HepG2 (cell line): ENCODE measurements around the gene RPL35A. TPM values are rescaled to one million over a fixed set of nuclear protein-coding genes. Genes with fewer than 3 reads are reported as not detected.

ENCODE experiments used
- ATAC-seq: fragments of 200-7000 bp; cut with Tn5 transposase; 3 replicates; pipeline ENCODE4 v1.9.1; 2020; ENCODE audit warnings: mild to moderate bottlenecking, moderate library complexity
- BruUV-seq: library from RNA; stranded (reverse); fragments of 400-500 nt; replicated peaks from 2 replicates; lab custom pipeline; 2021; lab: Mats Ljungman, UMichigan
- CTCF ChIA-PET: fragments of 300-600 bp; formaldehyde crosslinking; extraction: SDS; loops from one replicate; lab custom pipeline; 2021; ENCODE audit warnings: low total read pairs, inconsistent platforms, low intra/inter-chr PET ratio; lab: Yijun Ruan, JAX
- POLR2A ChIA-PET: fragments of 350-600 bp; sonication (Branson Sonifier 250); formaldehyde crosslinking; loops from one replicate; lab custom pipeline; 2020; ENCODE audit warnings: antibody characterized with exemption, inconsistent platforms; lab: Yijun Ruan, JAX
- DNase-seq: peaks from one replicate; pipeline ENCODE4 v3.0.0-alpha.2; 2015; ENCODE audit warnings: low spot score
- FAIRE-seq: peaks from 3 replicates; lab custom pipeline; 2011; peaks lifted over from hg19 to GRCh38; lab: Jason Lieb, UNC
- H2AFZ ChIP-seq: one replicate; pipeline ENCODE4 v1.6.1; 2011; ENCODE audit warnings: low read length, inconsistent platforms
- H3K27ac ChIP-seq: fragments of 300-600 bp; 3 replicates; pipeline ENCODE4 v1.8.0; 2011; ENCODE audit warnings: mixed run types, mild to moderate bottlenecking, mixed read lengths, low read length, inconsistent platforms; ENCODE audit not compliant: insufficient read depth; ENCODE audit errors: extremely low read length
- H3K27me3 ChIP-seq, 2 experiments: fragments of 200-600 bp in 1 of 2; 2 replicates in 1 of 2; 3 replicates in 1 of 2; pipeline versions ENCODE4 v1.6.0 to v1.8.0; 2011; ENCODE audit warnings: low read length in 2 of 2, mild to moderate bottlenecking in 2 of 2, moderate library complexity in 2 of 2, inconsistent platforms in 1 of 2; ENCODE audit not compliant: insufficient read depth in 2 of 2, control insufficient read depth in 1 of 2
- H3K36me3 ChIP-seq, 2 experiments: fragments of 200-600 bp in 1 of 2; replicated peaks in 1 of 2; 2 replicates in 1 of 2; 3 replicates in 1 of 2; pipeline versions ENCODE4 v1.5.1 to v1.8.0; 2011; ENCODE audit warnings: low read length in 2 of 2, inconsistent platforms in 1 of 2; ENCODE audit not compliant: insufficient read depth in 2 of 2, control insufficient read depth in 1 of 2
- H3K4me1 ChIP-seq: 2 replicates; pipeline ENCODE4 v1.5.1; 2012; ENCODE audit warnings: low read length, inconsistent platforms; ENCODE audit not compliant: insufficient read depth
- H3K4me2 ChIP-seq: 2 replicates; pipeline ENCODE4 v1.6.0; 2011; ENCODE audit warnings: low read depth, low read length, inconsistent platforms
- H3K4me3 ChIP-seq, 3 experiments: fragments of 200-600 bp in 1 of 3; sonication (generic), shearing (Covaris generic) in 1 of 3; replicated peaks in 1 of 3; 2 replicates each; pipeline ENCODE4 v1.5.1; 2011 to 2016; ENCODE audit warnings: low read length in 3 of 3, inconsistent platforms in 2 of 3, low read depth in 2 of 3, mild to moderate bottlenecking in 2 of 3, control low read depth in 1 of 3, mixed read lengths in 1 of 3; ENCODE audit not compliant: insufficient read depth in 1 of 3
- H3K79me2 ChIP-seq: one replicate; pipeline ENCODE4 v1.6.1; 2011; ENCODE audit warnings: low read length, inconsistent platforms; ENCODE audit not compliant: insufficient read depth
- H3K9ac ChIP-seq: 2 replicates; pipeline ENCODE4 v1.6.0; 2011; ENCODE audit warnings: mild to moderate bottlenecking, low read depth, low read length, inconsistent platforms; ENCODE audit not compliant: insufficient read depth
- H3K9me3 ChIP-seq: 2 replicates; pipeline ENCODE4 v1.5.1; 2012; ENCODE audit warnings: mild to moderate bottlenecking, low read length
- H4K20me1 ChIP-seq: 2 replicates; pipeline ENCODE4 v1.6.0; 2011; ENCODE audit warnings: inconsistent platforms, mild to moderate bottlenecking, low read length, moderate library complexity; ENCODE audit not compliant: insufficient read depth
- ASH2L ChIP-seq: fragments of 300-600, 200-600 bp; sonication (generic); IDR thresholded peaks from 2 replicates; pipeline ENCODE4 v1.7.0; 2017; ENCODE audit warnings: low read depth, mild to moderate bottlenecking, moderate library complexity, mixed read lengths, low read length; ENCODE audit not compliant: insufficient read length
- ATF7-NPFF ChIP-seq: sonication (generic); formaldehyde crosslinking; IDR thresholded peaks from 2 replicates; pipeline ENCODE4 v1.8.1; 2023; ENCODE audit warnings: mild to moderate bottlenecking, low read depth, missing genetic modification reagents, moderate library complexity
- CREB1 ChIP-seq, 2 experiments: fragments of 450-650 bp in 1 of 2; IDR thresholded peaks; 2 replicates each; pipeline ENCODE4 v1.6.1; 2016 to 2017; ENCODE audit warnings: control low read depth in 1 of 2, mild to moderate bottlenecking in 1 of 2, missing compliant biosample characterization in 1 of 2, missing genetic modification characterization in 1 of 2
- CREB3 ChIP-seq: sonication (generic); formaldehyde crosslinking; IDR thresholded peaks from 2 replicates; pipeline ENCODE4 v1.5.0; 2020; ENCODE audit warnings: missing genetic modification reagents
- FOXA3 ChIP-seq: IDR thresholded peaks from 2 replicates; pipeline ENCODE4 v1.6.1; 2016; ENCODE audit warnings: missing genetic modification reagents, missing compliant biosample characterization
- HDAC2 ChIP-seq: sonication (generic); formaldehyde crosslinking; IDR thresholded peaks from 2 replicates; pipeline ENCODE4 v1.4.0; 2020; ENCODE audit warnings: missing genetic modification reagents
- MYPOP ChIP-seq: sonication (generic); formaldehyde crosslinking; IDR thresholded peaks from 2 replicates; pipeline ENCODE4 v1.8.1; 2023; ENCODE audit warnings: mild to moderate bottlenecking, moderate library complexity, missing genetic modification reagents
- PAWR ChIP-seq: sonication (generic); formaldehyde crosslinking; IDR thresholded peaks from 2 replicates; pipeline ENCODE4 v1.4.0; 2020; ENCODE audit warnings: missing genetic modification reagents, mild to moderate bottlenecking, borderline replicate concordance
- TBL1XR1 ChIP-seq: fragments of 150-350 bp; IDR thresholded peaks from 2 replicates; pipeline ENCODE4 v1.6.1; 2014; ENCODE audit warnings: borderline replicate concordance, low read length; ENCODE audit not compliant: partially characterized antibody
- THYN1 ChIP-seq: sonication (generic); formaldehyde crosslinking; IDR thresholded peaks from 2 replicates; pipeline ENCODE4 v1.8.1; 2023; ENCODE audit warnings: low read depth, mild to moderate bottlenecking, moderate library complexity, missing genetic modification reagents, borderline replicate concordance
- ZGPAT ChIP-seq: IDR thresholded peaks from 2 replicates; pipeline ENCODE4 v1.6.1; 2016; ENCODE audit warnings: mild to moderate bottlenecking
- ZNF292 ChIP-seq: sonication (generic); formaldehyde crosslinking; IDR thresholded peaks from 2 replicates; pipeline ENCODE4 v1.8.1; 2022; ENCODE audit warnings: mild to moderate bottlenecking, low read depth, missing genetic modification reagents, borderline replicate concordance
- ZNF513 ChIP-seq: sonication (generic); formaldehyde crosslinking; conservative IDR thresholded peaks from 2 replicates; pipeline ENCODE4 v1.5.0; 2020; ENCODE audit warnings: missing genetic modification reagents
- ZNF777 ChIP-seq: sonication (generic); formaldehyde crosslinking; IDR thresholded peaks from 2 replicates; pipeline ENCODE4 v1.4.0; 2020; ENCODE audit warnings: missing genetic modification reagents
- WGBS: methylation state at CpG from one replicate; pipeline ENCODE4 v1.1.6; 2017; ENCODE audit warnings: low lambda C conversion rate; 5-methylcytosine and 5-hydroxymethylcytosine counted together
- in situ Hi-C: cut with HindIII; loops from 2 replicates; pipeline ENCODE4 v1.10.0; 2017; ENCODE audit warnings: low pct_unique_long_range_greater_than_20kb; ENCODE audit not compliant: extremely low pct_ligation_motif_present
- intact Hi-C: fragments of 100-400 bp; cut with micrococcal nuclease; formaldehyde crosslinking; loops from one replicate; pipeline ENCODE4 v1.10.0; 2022; ENCODE audit not compliant: unreplicated experiment
- polyA plus RNA-seq, 8 experiments: library from polyadenylated mRNA; depleted of rRNA in 3 of 8; stranded (reverse) in 7 of 8; unstranded in 1 of 8; fragments of >200 nt; fragmentation: Illumina TruSeq in 4 of 8; extraction: Trizol in 4 of 8; gene quantifications; 2 replicates each; pipeline versions ENCODE4 v1.2.1 to v1.2.3, GENCODE V29; 2011 to 2016; ENCODE audit warnings: low read depth in 4 of 8, missing spikeins in 1 of 8, mixed read lengths in 1 of 8; ENCODE audit not compliant: insufficient read depth in 1 of 8
- total RNA-seq, 5 experiments: library from RNA; depleted of rRNA; stranded (reverse); fragments of >200 nt; fragmentation: Illumina TruSeq; extraction: Trizol; gene quantifications; 2 replicates each; pipeline ENCODE4 v1.2.3, GENCODE V29; 2016; ENCODE audit warnings: low read depth in 1 of 5

The RPL35A gene
- total and polyA plus RNA-seq, 2 of the 13 experiments (the other 11 are each of a cell fraction or from before 2014, with no cell fraction given) = 1,001 to 1,582 TPM

GRCh38 chr3:197983076-197983475, 33.1 kb downstream of the RPL35A start:
- WGBS = 100% methylated on average over 1 of the region's 1 CpG
- ChIA-PET CTCF (no interaction called here), POLR2A (no interaction called here)
- no peak overlapping the region for H3K27ac ChIP-seq
- ATAC-seq (no peak), FAIRE-seq (no peak), DNase-seq (no peak)
- H4K20me1 ChIP-seq = no peaks in the 10 kb centered on the region
- no peak overlapping the region for H3K4me3 ChIP-seq
- no peaks in the 10 kb centered on the region for H3K36me3 ChIP-seq
- H3K4me2 ChIP-seq = no peak overlapping the region
- H3K79me2 ChIP-seq = no peaks in the 10 kb centered on the region
- intact Hi-C loops = no loop called here
- no peaks in the 10 kb centered on the region for H3K4me1 ChIP-seq
- no peaks in the 10 kb centered on the region for H3K9me3 ChIP-seq
- no peak overlapping the region for H2AFZ ChIP-seq
- no peak overlapping the region for H3K9ac ChIP-seq
- no TSS peak for BruUV-seq
- in situ Hi-C loops = no loop called here
- TF ChIP-seq ASH2L = no peak
- no peak for TF ChIP-seq TBL1XR1
- no peak for TF ChIP-seq ATF7-NPFF
- TF ChIP-seq, all 625 proteins: peak for 0
- H3K27me3 ChIP-seq = no peaks in the 10 kb centered on the region

GRCh38 chr3:197989651-197990050, 39.7 kb downstream of the RPL35A start:
- no peak for DNase-seq
- in situ Hi-C loops = no loop called here
- Histone ChIP-seq H2AFZ (no peak overlapping the region), H3K9me3 (no peaks in the 10 kb centered on the region), H4K20me1 (no peaks in the 10 kb centered on the region)
- POLR2A ChIA-PET = no interaction called here
- no peak for TF ChIP-seq ZGPAT (CRISPR knock-in tag)
- TF ChIP-seq FOXA3 = no peak
- no peak for TF ChIP-seq ZNF777 (CRISPR knock-in tag)
- no peak for TF ChIP-seq CREB1 (IDR thresholded peaks at IDR 0.05)
- TF ChIP-seq CREB1 (CRISPR knock-in tag; IDR thresholded peaks at IDR 0.05) = no peak
- no peak for TF ChIP-seq HDAC2 (CRISPR knock-in tag)
- no peak for TF ChIP-seq ZNF513 (CRISPR knock-in tag)
- no peak for TF ChIP-seq ZNF292
- no peak for TF ChIP-seq MYPOP (CRISPR knock-in tag)
- TF ChIP-seq THYN1 (CRISPR knock-in tag) = no peak
- TF ChIP-seq CREB3 = no peak
- no peak for TF ChIP-seq PAWR (CRISPR knock-in tag)
- TF ChIP-seq, all 625 proteins: peak for 0
- intact Hi-C loops = no loop called here
- no peak for FAIRE-seq
- Histone ChIP-seq H3K4me3 (no peak overlapping the region), H3K4me2 (no peak overlapping the region), H3K27ac (no peak overlapping the region), H3K4me1 (peaks cover 4% of the 10 kb centered on the region; the same call in 1 of the 2 replicates), H3K27me3 (no peaks in the 10 kb centered on the region), H3K9ac (no peak overlapping the region), H3K79me2 (no peaks in the 10 kb centered on the region), H3K36me3 (no peaks in the 10 kb centered on the region)
- no TSS peak for BruUV-seq
- no peak for ATAC-seq
- CTCF ChIA-PET = no interaction called here
- WGBS = 78% methylated on average over 4 of the region's 4 CpGs
